Endothelial cell (in vitro differentiated cells): ENCODE results near the gene POLD4. TPM values are rescaled to one million over a fixed set of nuclear protein-coding genes. Genes with fewer than 3 reads are reported as not detected.

ENCODE experiments used
- DNase-seq: peaks from one replicate; pipeline ENCODE4 v3.0.0; 2021; ENCODE audit warnings: low spot score
- H3K27ac Mint-ChIP-seq: one replicate; pipeline ENCODE4 v1.8.0; 2021; ENCODE audit warnings: mixed read lengths, inconsistent platforms; ENCODE audit not compliant: unreplicated experiment
- H3K27me3 Mint-ChIP-seq: one replicate; pipeline ENCODE4 v1.8.0; 2021; ENCODE audit warnings: mild to moderate bottlenecking, moderate library complexity, mixed read lengths, inconsistent platforms; ENCODE audit not compliant: unreplicated experiment
- H3K36me3 Mint-ChIP-seq: one replicate; pipeline ENCODE4 v1.8.0; 2021; ENCODE audit warnings: mild to moderate bottlenecking, low read depth, mixed read lengths, inconsistent platforms; ENCODE audit not compliant: unreplicated experiment
- H3K4me1 Mint-ChIP-seq: one replicate; pipeline ENCODE4 v1.8.0; 2021; ENCODE audit warnings: mild to moderate bottlenecking, mixed read lengths, inconsistent platforms; ENCODE audit not compliant: unreplicated experiment
- H3K4me3 Mint-ChIP-seq: one replicate; pipeline ENCODE4 v1.8.0; 2021; ENCODE audit warnings: mild to moderate bottlenecking, mixed read lengths, inconsistent platforms; ENCODE audit not compliant: unreplicated experiment
- H3K9me3 Mint-ChIP-seq: one replicate; pipeline ENCODE4 v1.8.0; 2021; ENCODE audit warnings: mixed read lengths, inconsistent platforms; ENCODE audit not compliant: unreplicated experiment
- total RNA-seq: library from RNA; stranded (reverse); fragmentation: NEBNext Ultra II Directional; extraction: Animal tissue kit (Norgen Biotek cat#: 25700); gene quantifications from one replicate; pipeline ENCODE4 v1.2.1, GENCODE V29; 2021; ENCODE audit not compliant: unreplicated experiment
- TF ChIP-seq, protein P1 (sequence below): fragments of 200-600 bp; sonication (generic); IDR thresholded peaks from one replicate; pipeline ENCODE4 v1.5.0; 2021; ENCODE audit warnings: antibody characterized with exemption; ENCODE audit not compliant: unreplicated experiment

The POLD4 gene
- total RNA-seq, 1 donor from 2014 or later: 92.1 TPM

DNA sequence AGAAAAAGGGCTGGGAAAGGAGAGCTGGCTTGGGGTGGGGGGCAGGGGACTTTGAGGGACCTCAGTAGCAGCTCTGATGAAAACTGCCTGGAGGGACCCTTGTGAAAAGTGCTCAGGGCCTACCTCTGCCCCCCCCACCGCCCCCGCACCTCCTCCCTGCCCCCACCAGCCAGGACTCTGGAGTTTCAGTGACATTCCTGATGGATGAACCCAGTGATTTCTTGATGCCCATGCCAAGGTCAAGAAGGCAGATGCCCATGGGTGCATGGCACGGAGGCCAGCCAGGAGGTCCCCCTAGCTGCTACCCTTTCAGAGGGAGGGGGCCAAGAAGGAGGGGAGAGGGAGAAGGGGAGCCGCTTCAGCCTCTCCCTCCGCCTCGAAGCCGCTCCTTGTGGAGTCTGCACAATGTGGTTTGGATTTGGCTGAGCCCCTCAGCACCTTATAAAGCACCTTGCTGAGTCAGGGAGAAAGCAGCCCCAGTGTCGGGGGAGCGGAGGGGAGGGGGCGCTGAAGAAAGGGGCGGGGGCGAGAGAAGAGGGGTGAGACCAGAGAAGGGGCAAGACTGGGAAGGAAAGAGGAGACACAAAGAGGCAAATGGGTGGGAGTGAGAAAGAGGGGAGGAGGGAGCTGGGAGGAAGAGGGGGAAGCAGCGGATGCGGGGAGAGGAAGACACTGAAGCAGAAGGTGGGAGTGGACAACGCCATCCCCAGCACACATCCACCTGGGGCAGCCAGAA lies 22.1 kb upstream of the POLD4 start:
- H3K4me3 Mint-ChIP-seq: peak overlapping the region; percentile 37
- H3K36me3 Mint-ChIP-seq: peaks cover 2% of the 10 kb centered on the region
- H3K4me1 Mint-ChIP-seq: peaks cover 34% of the 10 kb centered on the region
- no peak for DNase-seq
- no peak overlapping the region for H3K27ac Mint-ChIP-seq
- H3K27me3 Mint-ChIP-seq: peaks cover 22% of the 10 kb centered on the region
- TF ChIP-seq, protein P1, sequence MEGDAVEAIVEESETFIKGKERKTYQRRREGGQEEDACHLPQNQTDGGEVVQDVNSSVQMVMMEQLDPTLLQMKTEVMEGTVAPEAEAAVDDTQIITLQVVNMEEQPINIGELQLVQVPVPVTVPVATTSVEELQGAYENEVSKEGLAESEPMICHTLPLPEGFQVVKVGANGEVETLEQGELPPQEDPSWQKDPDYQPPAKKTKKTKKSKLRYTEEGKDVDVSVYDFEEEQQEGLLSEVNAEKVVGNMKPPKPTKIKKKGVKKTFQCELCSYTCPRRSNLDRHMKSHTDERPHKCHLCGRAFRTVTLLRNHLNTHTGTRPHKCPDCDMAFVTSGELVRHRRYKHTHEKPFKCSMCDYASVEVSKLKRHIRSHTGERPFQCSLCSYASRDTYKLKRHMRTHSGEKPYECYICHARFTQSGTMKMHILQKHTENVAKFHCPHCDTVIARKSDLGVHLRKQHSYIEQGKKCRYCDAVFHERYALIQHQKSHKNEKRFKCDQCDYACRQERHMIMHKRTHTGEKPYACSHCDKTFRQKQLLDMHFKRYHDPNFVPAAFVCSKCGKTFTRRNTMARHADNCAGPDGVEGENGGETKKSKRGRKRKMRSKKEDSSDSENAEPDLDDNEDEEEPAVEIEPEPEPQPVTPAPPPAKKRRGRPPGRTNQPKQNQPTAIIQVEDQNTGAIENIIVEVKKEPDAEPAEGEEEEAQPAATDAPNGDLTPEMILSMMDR: no peak
- H3K9me3 Mint-ChIP-seq: no peaks in the 10 kb centered on the region

DNA sequence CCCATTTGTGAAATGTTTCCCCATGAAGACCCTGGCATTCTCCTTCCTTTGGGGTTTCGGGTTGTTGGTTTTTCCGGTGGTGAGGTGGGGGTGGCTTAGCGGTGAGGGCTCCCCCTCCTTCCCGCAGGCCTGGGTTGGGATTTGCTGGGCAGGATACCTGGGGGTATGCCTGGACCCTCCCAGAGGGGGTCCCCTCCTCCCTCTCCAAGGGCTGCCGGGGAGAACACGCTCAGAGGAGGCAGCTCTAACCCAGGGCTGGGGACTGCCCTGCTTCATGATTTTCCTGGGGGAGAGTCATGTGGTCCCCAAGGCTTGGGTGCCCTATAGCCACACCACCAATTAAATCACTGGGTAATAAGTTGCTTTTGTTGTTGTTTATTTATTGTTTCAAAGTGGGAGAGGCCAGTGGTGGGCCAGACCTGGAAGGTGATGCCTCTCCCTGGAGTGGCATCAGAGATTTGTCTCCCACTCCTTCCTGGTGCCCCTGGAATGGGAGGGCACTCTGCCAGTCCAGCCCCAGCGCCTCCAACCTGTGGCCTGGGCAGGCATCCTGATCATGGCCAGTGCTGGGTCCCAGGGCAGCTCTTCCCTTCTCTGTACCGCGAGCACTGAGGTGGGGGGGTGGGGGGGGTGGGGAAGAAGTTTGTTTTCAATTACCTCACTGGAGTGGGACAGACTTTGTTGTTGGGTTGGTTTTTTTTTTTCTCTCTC lies 21.4 kb upstream of the POLD4 start:
- Mint-ChIP-seq H3K4me3 (peak overlapping the region; percentile 97), H3K27ac (peak overlapping the region; percentile 95), H3K36me3 (peaks cover 3% of the 10 kb centered on the region), H3K9me3 (no peaks in the 10 kb centered on the region), H3K27me3 (peaks cover 22% of the 10 kb centered on the region), H3K4me1 (peaks cover 39% of the 10 kb centered on the region)
- no peak for DNase-seq
- TF ChIP-seq, protein P1: no peak

DNA sequence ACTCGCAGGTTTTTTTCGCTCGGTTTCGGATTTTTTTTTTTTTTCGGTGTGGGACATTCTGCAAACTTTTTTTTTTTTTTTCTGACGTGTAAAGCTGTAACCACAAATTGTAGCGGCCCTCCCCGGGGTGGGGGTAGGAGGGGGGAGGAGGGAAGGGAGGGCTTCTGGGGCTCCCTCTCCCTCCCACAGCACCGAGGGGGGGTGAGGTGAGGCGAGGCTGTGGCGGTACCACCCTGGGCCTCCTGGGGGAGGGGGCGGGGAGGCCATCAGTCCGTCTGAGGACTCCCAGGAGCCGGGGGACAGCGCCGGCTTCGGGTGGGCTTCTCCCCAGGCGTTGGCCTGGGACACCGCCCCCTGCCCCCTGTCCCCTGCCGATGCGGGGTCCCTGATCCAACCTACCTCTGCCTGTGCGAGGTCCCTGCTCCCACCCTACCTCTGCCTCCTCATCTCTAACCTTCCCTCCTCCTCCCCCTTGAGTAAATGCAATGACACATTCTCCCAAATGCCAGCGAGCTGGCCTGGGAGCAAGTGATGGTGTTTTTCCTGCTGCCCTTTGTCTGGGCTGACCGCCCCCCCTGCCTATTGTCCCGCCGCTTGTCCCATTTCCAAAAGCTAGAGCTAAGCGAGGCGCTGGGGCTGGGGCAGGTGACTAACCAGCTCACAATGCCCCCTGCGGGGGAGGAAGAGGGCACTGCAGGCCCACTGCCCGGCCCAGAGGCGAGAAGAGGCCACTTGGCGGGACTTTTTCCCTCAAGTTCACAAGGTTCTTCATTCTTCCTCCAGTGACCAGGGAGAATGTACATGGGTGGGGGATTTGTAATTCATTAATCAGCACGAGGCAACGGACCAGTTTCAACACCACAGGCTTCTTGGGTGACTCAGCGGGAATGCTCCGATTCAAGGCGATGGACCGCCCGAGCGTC lies 20.6 kb upstream of the POLD4 start:
- Mint-ChIP-seq H3K4me3 (peak overlapping the region; percentile 97), H3K27ac (peak overlapping the region; percentile 95), H3K9me3 (no peaks in the 10 kb centered on the region), H3K27me3 (peaks cover 22% of the 10 kb centered on the region), H3K4me1 (peaks cover 40% of the 10 kb centered on the region), H3K36me3 (peaks cover 9% of the 10 kb centered on the region)
- TF ChIP-seq, protein P1: peak; percentile 47
- DNase-seq: peak; percentile 85

DNA sequence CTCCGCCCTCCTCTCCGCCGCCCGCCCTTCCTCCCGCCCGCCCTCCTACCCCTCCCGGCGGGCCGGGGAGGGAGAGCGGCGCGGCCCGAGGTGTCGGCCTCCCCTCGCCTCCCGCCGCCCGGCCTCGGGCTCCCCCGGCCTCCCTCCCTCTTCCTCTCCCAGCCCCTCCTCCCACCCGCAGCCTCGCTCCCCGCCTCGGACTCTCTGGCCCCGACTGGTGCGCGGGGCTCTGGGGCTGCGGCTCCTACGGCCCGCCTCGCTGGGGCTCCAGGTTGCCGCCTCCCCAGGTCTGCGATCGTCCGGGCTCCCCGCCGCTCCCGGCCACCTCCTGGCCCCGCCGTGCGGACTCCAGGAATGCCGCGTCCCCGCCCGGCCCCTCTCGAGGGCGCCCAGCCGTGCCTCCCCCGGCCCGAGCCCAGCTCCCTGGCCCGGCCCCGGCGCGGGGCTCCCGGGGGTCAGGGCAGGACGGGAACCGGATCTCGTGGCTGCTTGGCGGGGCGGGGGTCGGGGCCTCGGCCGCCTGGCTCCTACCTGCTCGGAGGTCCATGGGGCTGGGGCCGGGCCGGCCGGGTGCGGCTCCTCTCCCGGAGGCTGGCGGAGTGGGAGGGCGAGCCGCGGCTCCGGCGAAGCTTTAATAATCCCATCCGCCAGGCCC lies 19.8 kb upstream of the POLD4 start, which contains the start of gene CLCF1:
Gene CLCF1 (minus strand): TSS at position 606 of the 655 bp plus-strand sequence. CDS start 59 bp downstream, at position 547.
- peaks cover 14% of the 10 kb centered on the region for H3K36me3 Mint-ChIP-seq
- peaks cover 43% of the 10 kb centered on the region for H3K4me1 Mint-ChIP-seq
- peak within 1 kb of the TSS; percentile 97 for H3K4me3 Mint-ChIP-seq
- peak; percentile 72 for DNase-seq
- no peaks in the 10 kb centered on the region for H3K9me3 Mint-ChIP-seq
- TF ChIP-seq, protein P1: no peak
- H3K27me3 Mint-ChIP-seq: peaks cover 19% of the 10 kb centered on the region
- H3K27ac Mint-ChIP-seq: peak within 1 kb of the TSS; percentile 95
